Measurements from ENCODE around the gene VSIR.

Gene VSIR

DNA sequence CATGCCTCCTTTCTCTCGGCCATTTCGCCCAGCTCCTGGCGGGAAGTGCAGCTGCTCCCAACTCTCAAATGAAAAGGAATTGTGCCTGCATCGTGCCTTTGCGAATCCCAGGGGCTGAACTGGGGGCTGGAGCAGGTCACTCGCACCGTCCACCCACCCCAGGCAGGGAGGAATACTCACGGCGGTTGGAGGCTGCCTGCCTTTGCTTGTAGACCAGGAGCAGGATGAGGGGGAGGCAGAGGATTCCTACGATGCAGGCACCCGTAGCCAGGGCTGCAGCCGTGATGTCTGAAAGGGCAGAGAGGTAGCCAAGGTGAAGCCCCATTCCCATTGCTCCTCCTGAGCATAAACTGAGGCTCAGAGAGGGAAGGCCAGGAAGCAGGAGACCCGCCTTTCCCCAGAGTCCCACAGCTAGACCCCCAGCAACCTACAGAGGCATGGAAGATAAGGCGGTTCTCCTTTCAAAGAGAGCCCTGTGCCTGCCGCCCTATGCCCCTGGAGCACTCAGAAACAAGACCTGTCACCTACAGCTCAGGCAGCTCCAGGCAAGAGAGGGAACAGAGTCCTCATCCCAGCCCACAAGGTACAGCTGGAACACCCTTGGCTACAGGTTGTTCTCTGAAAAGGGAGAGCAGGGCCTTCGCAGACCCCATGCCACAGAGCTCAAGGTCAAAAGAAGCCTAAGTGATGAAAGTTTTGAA lies 18.0 kb downstream of the VSIR start:
- Histone ChIP-seq H3K4me1 (no peaks in the 10 kb centered on the region), H3K36me3 (replicated peaks) (no peaks in the 10 kb centered on the region), H3K27me3 (ENCODE audit: low read depth) (peaks cover 13% of the 10 kb centered on the region), H3K9me3 (no peaks in the 10 kb centered on the region), H3K4me3 (no peak overlapping the region)
- in situ Hi-C loops (cut with MboI; ENCODE audit: low sequenced_read_pairs) = no loop called here
- no peak for DNase-seq (ENCODE audit: low spot score in 2 of 2)

DNA sequence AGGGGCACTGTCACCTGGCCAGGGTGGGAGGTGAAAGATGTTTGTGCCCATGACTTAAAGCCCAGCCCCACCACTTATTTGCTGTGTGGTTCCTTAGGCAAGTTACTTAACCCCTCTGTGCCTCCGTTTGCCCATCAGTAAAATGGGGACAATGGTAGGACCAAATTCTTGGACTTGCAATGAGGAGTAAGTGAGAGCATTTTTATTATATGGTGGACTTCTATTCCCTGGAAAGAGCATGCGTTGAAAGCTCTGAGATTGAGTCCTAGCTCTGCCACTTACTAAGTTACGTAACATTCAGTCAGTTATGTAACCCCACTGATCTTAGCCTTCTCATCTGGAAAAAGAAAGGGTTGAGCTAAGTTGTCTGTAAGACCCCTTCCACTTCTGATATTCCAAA lies 18.8 kb downstream of the VSIR start:
- no peaks in the 10 kb centered on the region for H3K4me1 ChIP-seq
- H3K27me3 ChIP-seq (ENCODE audit: low read depth) = peaks cover 13% of the 10 kb centered on the region
- H3K4me3 ChIP-seq = no peak overlapping the region
- H3K9me3 ChIP-seq = no peaks in the 10 kb centered on the region
- DNase-seq (ENCODE audit: low spot score in 2 of 2) = no peak
- H3K36me3 ChIP-seq (replicated peaks) = no peaks in the 10 kb centered on the region
- in situ Hi-C loops (cut with MboI; ENCODE audit: low sequenced_read_pairs) = no loop called here

DNA sequence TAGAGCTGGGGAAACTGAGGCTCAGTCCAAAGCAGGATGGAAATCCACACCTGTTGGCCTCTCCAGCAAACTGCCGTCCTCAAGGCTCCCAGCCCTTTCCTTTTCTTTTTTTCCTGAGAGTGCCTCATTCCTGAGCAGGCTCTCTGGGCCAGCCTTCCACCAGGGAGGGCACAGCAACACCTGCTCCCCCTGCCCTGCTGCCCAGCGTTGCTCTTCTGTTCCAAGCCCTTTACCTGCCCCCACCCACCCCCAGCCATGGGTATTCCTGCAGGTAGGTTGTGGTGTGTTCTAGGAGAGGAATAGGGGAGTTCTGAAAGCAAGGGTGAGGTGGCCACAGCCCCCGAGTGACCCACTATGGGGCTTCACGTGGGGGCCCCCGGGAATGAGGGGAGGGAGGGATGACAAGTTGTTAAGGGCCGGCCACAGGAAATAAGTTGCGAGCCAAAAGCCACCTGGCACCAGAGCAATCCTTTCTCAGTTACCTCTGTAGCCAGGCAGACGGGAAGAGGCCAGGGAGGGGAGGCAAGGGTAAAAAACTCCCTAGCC lies 19.3 kb downstream of the VSIR start:
- Histone ChIP-seq H3K4me1 (no peaks in the 10 kb centered on the region), H3K36me3 (replicated peaks) (no peaks in the 10 kb centered on the region), H3K27me3 (ENCODE audit: low read depth) (peaks cover 13% of the 10 kb centered on the region), H3K9me3 (no peaks in the 10 kb centered on the region), H3K4me3 (no peak overlapping the region)
- DNase-seq (ENCODE audit: low spot score in 2 of 2) = no peak
- in situ Hi-C loops (cut with MboI; ENCODE audit: low sequenced_read_pairs) = no loop called here

DNA sequence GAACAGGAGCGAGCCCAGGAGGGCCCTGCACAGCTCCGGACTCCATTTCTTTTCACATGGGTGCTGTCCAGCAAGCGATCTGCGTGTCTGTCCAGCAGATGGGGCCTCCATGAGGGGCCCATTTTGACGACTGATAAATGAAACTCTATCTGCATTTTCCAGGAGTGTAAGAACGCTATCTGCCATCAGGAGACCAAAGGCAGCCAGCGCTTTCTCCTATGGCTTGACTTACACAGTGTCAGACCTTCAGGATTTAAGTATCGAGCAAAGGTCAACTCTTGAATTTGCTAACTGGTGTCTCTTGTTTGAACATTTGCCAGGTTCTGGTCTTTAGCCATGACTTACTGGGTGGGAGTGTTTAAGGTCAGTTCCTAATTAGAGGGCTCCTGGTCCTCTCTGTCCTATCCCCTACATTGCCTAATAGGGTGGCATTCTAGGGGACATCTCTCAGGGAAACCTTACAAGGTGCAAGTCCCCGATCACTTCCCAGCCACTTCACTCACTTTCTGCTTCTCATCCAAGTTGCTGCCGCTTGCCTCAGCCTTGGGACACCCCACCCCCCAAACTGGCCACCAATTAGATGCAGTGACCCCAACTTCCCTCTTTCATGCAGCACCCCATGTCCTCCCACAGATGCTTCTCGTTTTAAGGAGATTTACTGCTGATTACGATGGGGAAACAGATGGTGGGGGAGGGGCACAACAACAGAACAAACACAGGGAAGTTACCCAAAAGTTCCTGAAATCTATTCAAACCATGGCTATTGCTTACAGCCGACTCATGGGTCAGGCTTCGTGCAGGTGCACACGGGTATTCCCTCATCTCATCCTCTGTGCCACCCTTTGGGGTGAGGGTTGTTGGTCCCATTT lies 20.0 kb downstream of the VSIR start:
- DNase-seq (ENCODE audit: low spot score in 2 of 2) = no peak
- Histone ChIP-seq H3K27me3 (ENCODE audit: low read depth) (peaks cover 13% of the 10 kb centered on the region), H3K36me3 (replicated peaks) (no peaks in the 10 kb centered on the region), H3K4me3 (no peak overlapping the region), H3K4me1 (no peaks in the 10 kb centered on the region), H3K9me3 (no peaks in the 10 kb centered on the region)
- in situ Hi-C loops (cut with MboI; ENCODE audit: low sequenced_read_pairs) = no loop called here

DNA sequence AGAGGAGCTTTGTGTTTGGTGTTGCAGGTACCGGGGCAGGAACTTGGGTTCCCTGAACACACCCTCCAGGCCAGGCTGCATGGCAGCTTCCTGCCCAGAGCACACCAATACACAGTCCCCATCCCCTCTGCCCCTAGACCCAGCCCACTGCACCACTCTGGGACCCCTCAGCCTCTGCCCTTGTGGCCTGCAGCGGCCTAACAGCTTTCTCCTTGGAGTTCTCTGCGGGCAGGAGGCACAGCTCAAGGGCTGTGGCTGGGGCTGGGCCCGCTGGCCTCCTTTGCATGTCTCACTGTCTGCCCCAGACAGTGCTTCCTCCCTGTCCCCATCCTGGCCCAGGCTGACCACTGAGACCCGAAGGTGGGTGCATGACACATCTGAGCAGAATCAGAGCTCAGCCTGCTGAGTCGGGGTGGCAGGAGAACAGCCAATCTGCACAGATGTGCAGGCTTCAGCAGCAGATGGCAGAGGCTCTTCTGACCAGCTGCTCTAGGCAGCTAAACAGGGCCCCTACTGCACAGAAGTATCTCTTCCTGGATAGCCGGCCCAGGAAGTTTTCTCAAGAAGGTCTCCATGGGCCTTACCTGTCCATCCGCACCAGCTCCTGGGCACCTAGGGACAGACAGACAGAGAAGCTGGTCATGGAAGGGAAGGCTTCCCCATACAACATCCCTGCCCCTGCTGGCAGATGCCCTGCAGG lies 20.8 kb downstream of the VSIR start:
- Histone ChIP-seq H3K4me1 (no peaks in the 10 kb centered on the region), H3K9me3 (no peaks in the 10 kb centered on the region), H3K4me3 (no peak overlapping the region), H3K27me3 (ENCODE audit: low read depth) (peaks cover 13% of the 10 kb centered on the region), H3K36me3 (replicated peaks) (no peaks in the 10 kb centered on the region)
- DNase-seq (ENCODE audit: low spot score in 2 of 2) = no peak
- in situ Hi-C loops (cut with MboI; ENCODE audit: low sequenced_read_pairs) = no loop called here

DNA sequence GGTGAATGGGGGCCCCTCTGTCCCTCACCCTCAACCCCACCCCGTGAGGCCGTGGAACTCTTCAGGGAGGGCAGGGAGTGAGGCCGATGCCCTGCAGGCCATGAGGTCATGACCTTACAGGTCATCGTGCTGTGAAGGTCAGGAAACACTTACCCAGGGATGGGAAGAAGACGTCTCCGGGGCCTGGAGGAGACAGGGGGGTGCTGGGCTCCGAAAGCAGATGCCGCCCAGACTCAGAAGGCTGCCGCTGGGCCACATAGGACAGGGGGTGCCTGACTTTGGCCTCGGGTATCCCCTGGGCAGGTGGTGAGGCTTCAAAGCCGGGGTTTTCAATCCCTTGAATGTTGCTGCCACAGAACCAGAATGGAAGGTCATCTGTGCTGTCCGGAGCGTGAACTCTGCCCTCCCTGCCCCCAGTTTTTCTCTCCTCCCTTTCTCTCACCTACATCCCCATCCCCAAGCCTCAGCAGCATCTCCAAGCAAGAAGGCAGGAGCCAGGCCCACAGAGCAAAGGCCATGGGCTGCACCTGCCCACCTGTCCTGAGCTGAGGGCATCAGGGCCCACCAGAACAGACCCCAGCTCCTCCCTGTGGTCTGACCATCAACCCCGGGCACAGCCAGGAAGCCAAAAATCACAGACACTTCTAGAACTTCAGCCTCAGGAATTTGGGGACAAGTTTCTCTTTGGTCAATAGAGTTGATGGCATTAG lies 21.6 kb downstream of the VSIR start:
- in situ Hi-C loops (cut with MboI; ENCODE audit: low sequenced_read_pairs) = no loop called here
- no peak overlapping the region for H3K4me3 ChIP-seq
- H3K36me3 ChIP-seq (replicated peaks) = no peaks in the 10 kb centered on the region
- no peaks in the 10 kb centered on the region for H3K4me1 ChIP-seq
- no peak for DNase-seq (ENCODE audit: low spot score in 2 of 2)
- no peaks in the 10 kb centered on the region for H3K9me3 ChIP-seq
- H3K27me3 ChIP-seq (ENCODE audit: low read depth) = peaks cover 13% of the 10 kb centered on the region

DNA sequence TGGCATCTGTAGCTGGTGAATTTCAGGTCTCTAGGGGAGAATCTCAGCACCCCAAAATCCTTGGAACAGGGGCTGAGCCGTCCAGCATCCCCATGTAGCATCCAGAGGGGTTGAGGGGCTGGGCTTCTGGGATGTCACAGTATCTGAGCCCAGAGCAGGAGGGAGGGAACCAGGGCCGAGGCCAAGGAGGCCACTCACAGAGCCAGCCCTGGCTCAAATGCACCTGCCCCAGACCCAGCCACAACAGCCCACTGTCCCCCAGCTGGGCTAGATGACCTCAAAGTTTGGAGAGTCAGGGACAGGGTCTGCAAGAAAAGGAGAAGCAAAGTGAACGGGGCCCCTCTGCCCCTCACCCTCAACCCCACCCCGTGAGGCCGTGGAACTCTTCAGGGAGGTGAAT lies 22.3 kb downstream of the VSIR start:
- no peak for DNase-seq (ENCODE audit: low spot score in 2 of 2)
- Histone ChIP-seq H3K4me1 (no peaks in the 10 kb centered on the region), H3K36me3 (replicated peaks) (no peaks in the 10 kb centered on the region), H3K4me3 (no peak overlapping the region), H3K9me3 (no peaks in the 10 kb centered on the region), H3K27me3 (ENCODE audit: low read depth) (peaks cover 13% of the 10 kb centered on the region)
- in situ Hi-C loops (cut with MboI; ENCODE audit: low sequenced_read_pairs) = no loop called here

DNA sequence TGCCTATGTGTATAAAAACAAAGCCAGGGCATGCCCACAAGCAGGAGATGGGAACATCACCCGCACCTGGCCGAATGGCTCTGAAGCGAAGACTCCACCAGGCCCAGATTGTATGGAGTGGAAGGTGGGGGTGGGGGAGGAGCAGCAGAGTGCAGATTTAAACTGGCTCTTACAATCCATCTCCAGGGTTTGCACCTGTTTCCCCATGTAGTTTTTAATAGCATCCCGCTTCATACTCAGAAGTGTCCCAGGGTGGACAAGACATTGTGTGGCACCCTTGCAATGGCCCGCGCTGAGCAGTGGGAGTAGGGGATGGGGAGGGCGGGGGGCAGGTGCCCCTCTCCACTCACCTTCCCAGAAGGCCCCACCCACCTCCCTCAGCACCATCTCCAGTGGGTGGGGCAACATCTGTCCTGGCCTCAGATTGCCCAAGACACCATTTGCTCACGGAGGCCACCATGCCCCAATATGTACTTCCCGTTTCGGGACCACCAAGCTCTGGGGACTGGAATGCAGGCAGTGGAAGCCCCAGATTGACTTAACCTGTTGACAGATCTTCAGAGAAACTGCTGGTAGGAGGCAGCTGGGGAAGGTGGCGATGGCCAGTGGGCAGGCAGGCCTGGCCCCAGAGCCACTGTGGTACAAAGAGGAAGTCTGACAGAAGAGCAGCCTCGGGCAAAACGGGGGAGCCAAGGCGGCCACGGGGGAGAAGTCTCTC lies 23.0 kb downstream of the VSIR start:
- Histone ChIP-seq H3K36me3 (replicated peaks) (no peaks in the 10 kb centered on the region), H3K4me3 (no peak overlapping the region), H3K9me3 (no peaks in the 10 kb centered on the region), H3K4me1 (no peaks in the 10 kb centered on the region), H3K27me3 (ENCODE audit: low read depth) (peaks cover 8% of the 10 kb centered on the region)
- DNase-seq (ENCODE audit: low spot score in 2 of 2) = no peak
- in situ Hi-C loops (cut with MboI; ENCODE audit: low sequenced_read_pairs) = no loop called here

DNA sequence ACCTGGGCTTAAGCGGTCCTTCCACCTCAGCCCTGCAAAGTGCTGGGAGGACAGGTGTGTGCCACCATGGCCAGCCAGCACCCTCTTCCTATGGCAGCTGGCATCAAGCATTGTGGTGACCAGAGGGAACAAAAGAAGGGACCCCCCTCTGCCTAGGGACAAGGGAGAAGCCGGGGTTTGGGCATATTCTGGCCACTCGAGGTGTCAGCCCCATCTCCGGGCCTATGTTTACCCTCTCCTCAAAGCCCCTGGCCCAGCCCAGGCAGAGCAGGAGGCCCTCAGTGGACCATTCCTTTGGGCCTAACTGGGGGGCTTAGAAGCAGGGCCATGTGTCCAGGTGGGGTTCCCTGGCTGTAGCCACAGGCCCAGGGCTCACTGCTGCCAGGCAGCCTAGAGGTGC lies 23.9 kb downstream of the VSIR start:
- no peak overlapping the region for H3K4me3 ChIP-seq
- in situ Hi-C loops (cut with MboI; ENCODE audit: low sequenced_read_pairs) = no loop called here
- no peaks in the 10 kb centered on the region for H3K36me3 ChIP-seq (replicated peaks)
- no peaks in the 10 kb centered on the region for H3K4me1 ChIP-seq
- DNase-seq (ENCODE audit: low spot score in 2 of 2) = no peak
- no peaks in the 10 kb centered on the region for H3K9me3 ChIP-seq
- H3K27me3 ChIP-seq (ENCODE audit: low read depth) = peaks cover 2% of the 10 kb centered on the region; the same call in 1 of the 2 replicates

DNA sequence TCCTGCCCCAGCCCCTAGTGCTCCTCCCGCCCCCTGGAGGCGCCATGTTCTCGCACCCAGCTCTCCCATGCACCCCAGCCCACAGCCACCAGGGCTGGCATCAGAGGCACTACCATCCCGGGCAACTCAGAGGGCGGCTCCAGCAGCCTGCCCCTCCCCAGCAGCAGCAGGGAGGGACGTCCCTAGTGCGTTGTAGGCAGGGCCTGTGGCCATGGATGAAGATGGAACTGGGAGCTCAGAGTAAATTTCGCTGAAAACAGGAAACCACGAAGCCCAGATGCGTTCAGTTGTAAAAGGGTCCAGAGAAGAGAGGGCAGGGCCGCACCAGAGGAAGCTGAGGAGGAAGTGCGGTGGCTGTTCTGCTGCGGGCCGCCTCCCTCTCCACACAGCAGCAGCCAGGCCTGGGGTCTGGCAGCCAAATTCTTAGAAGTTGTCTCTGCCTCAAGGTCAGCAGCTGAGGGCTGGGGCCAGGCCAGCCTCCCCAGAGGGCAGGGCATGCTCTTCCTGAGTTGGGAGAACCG lies 24.6 kb downstream of the VSIR start:
- Histone ChIP-seq H3K36me3 (replicated peaks) (no peaks in the 10 kb centered on the region), H3K4me1 (no peaks in the 10 kb centered on the region), H3K27me3 (ENCODE audit: low read depth) (0 out of 2 replicates have a peak, but pooled peaks cover under 1% of the 10 kb centered on the region), H3K4me3 (no peak overlapping the region), H3K9me3 (no peaks in the 10 kb centered on the region)
- in situ Hi-C loops (cut with MboI; ENCODE audit: low sequenced_read_pairs) = no loop called here
- no peak for DNase-seq (ENCODE audit: low spot score in 2 of 2)

DNA sequence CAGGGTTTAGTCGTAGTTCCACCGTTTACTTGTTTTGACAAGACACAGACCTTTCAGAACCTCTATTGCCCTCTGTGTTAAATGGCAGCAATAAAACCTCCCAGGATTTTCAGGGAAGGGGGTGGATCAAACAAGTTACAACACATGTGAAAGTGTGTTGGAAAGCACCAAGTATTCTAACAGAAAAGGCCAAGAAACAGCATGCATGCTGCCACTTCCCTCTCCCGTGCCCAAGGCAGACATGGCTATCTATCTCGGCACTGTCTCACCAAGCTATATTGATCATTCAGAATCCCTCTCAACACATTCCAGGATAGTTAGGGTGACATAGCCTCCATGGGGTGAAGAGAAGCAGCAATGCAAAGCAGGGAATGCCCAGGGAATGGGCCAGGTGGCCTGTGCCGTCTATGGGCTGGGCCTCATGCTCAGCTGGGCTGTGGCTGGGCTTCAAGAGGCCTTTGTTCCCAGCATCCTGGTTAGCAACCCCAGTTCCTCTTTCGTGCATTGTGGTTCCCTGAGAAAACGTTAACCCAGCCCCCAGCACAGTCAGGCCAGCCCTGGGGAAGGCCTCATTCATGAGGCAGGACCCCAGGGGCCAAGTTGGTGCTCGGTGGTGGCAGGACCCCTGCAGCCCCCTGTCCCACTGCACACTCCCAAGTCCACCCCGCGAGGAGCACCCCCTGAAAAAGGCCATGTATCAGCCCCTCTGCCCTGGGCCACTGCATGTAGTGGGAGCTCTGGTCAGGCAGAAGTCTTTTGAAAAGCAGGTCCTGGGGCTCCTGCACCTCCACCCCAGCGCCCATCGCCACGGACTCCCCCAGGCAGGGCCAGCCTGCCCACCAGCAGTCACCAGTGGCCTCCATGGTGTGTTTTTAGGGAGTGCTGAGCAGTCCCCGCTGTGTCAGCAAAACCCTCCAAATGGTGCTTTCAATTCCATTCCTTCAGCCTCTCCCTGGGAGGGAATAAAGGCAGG lies 25.5 kb downstream of the VSIR start:
- in situ Hi-C loops (cut with MboI; ENCODE audit: low sequenced_read_pairs) = no loop called here
- H3K4me1 ChIP-seq = no peaks in the 10 kb centered on the region
- no peak for DNase-seq (ENCODE audit: low spot score in 2 of 2)

DNA sequence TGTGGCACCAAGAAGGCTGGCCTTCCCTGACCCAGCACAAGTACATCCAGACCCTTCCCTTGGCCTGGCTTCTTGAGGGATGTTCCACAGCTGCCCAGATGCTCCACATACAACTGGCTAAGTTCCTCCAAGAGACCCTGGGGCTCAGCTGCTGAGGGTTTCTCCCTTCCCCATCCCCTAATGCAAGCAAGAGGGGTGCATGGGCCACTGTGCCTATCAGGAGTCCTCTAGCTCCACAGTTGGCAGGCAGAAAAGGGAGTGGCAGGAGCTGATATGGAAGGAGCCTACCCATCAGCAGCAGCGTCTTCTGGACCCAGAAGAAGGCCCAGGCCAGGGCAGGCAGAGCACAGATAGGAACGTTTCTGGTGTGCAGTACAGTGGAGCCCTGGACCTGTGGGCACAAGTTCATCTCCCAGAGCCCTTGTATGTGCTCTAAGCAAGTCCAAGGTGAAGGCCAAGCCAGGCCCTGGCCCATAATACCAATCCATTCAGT lies 26.2 kb downstream of the VSIR start:
- H3K9me3 ChIP-seq = no peaks in the 10 kb centered on the region
- no peak overlapping the region for H3K4me3 ChIP-seq
- H3K36me3 ChIP-seq (replicated peaks) = no peaks in the 10 kb centered on the region
- no peaks in the 10 kb centered on the region for H3K27me3 ChIP-seq (ENCODE audit: low read depth)
- in situ Hi-C loops (cut with MboI; ENCODE audit: low sequenced_read_pairs) = no loop called here
- H3K4me1 ChIP-seq = no peaks in the 10 kb centered on the region
- DNase-seq (ENCODE audit: low spot score in 2 of 2) = no peak

More for the DNA sequence above, 25.5 kb downstream of the VSIR start:
- no peaks in the 10 kb centered on the region for H3K27me3 ChIP-seq (ENCODE audit: low read depth)
- no peaks in the 10 kb centered on the region for H3K9me3 ChIP-seq
- no peaks in the 10 kb centered on the region for H3K36me3 ChIP-seq (replicated peaks)
- no peak overlapping the region for H3K4me3 ChIP-seq

Data from HAP-1 (cell line).